Measurements from ENCODE around the gene SLC10A4. TPM values are rescaled to one million over a fixed set of nuclear protein-coding genes. Genes with fewer than 3 reads are reported as not detected.
A peak's percentile ranks its signal among the peaks of the same experiment; 100 is the strongest.

The SLC10A4 gene
- total and polyA plus RNA-seq, 3 experiments from 2014 or later = not detected

- H3K36me3 Mint-ChIP-seq = peaks cover 0 to under 1% (median 0%) of the 10 kb centered on the region in 3 donors
- no peak overlapping the region for H3K4me3 Mint-ChIP-seq
- H3K9me3 Mint-ChIP-seq = no peaks in the 10 kb centered on the region
- no peaks in the 10 kb centered on the region for H3K9me3 ChIP-seq (ENCODE audit: low read length)
- H3K27ac ChIP-seq (ENCODE audit: low read depth, low read length) = no peak overlapping the region
- no peaks in the 10 kb centered on the region for H3K4me1 Mint-ChIP-seq
- no peaks in the 10 kb centered on the region for H3K36me3 ChIP-seq (ENCODE audit: insufficient read depth, low read length)
- DNase-seq = no peak
- peaks cover 12 to 13% of the 10 kb centered on the region in 2 donors for H3K27me3 Mint-ChIP-seq
- no peak overlapping the region for H3K27ac Mint-ChIP-seq
- POLR2A ChIA-PET = no interaction called here
- H3K4me3 ChIP-seq (ENCODE audit: low read length) = no peak overlapping the region
- CTCF ChIA-PET = interaction anchor here (0.8 kb wide), 1 partner anchor 165 kb away, joined by 7 read pairs; no protein-coding TSS in a partner anchor
- H3K27me3 ChIP-seq (ENCODE audit: insufficient read depth, low read length, poor library complexity, severe bottlenecking) = no peaks in the 10 kb centered on the region
- no peaks in the 10 kb centered on the region for H3K4me1 ChIP-seq (ENCODE audit: insufficient read depth, low read length)
These were observed 7.4 kb upstream of the SLC10A4 start for GRCh38 chr4:48475770-48476169.

- H3K4me1 ChIP-seq (ENCODE audit: insufficient read depth, low read length) = no peaks in the 10 kb centered on the region
- DNase-seq = no peak
- peaks cover 0 to 4% (median 3%) of the 10 kb centered on the region in 3 donors for H3K36me3 Mint-ChIP-seq
- peaks cover 16% of the 10 kb centered on the region for H3K27me3 ChIP-seq (ENCODE audit: insufficient read depth, low read length, poor library complexity, severe bottlenecking)
- no peaks in the 10 kb centered on the region for H3K9me3 Mint-ChIP-seq
- CTCF ChIA-PET = no interaction called here
- no peak overlapping the region for H3K4me3 Mint-ChIP-seq
- POLR2A ChIA-PET = no interaction called here
- no peak overlapping the region for H3K4me3 ChIP-seq (ENCODE audit: low read length)
- H3K27ac ChIP-seq (ENCODE audit: low read depth, low read length) = no peak overlapping the region
- H3K27me3 Mint-ChIP-seq = peaks cover 29 to 30% of the 10 kb centered on the region in 2 donors
- H3K36me3 ChIP-seq (ENCODE audit: insufficient read depth, low read length) = no peaks in the 10 kb centered on the region
- peaks cover 0 to 4% (median 4%) of the 10 kb centered on the region in 3 donors for H3K4me1 Mint-ChIP-seq
- H3K9me3 ChIP-seq (ENCODE audit: low read length) = no peaks in the 10 kb centered on the region
- no peak overlapping the region for H3K27ac Mint-ChIP-seq
These were observed 4.9 kb upstream of the SLC10A4 start for GRCh38 chr4:48478273-48478672.

- CTCF ChIA-PET = no interaction called here
- no peaks in the 10 kb centered on the region for H3K36me3 ChIP-seq (ENCODE audit: insufficient read depth, low read length)
- no peak overlapping the region for H3K27ac ChIP-seq (ENCODE audit: low read depth, low read length)
- H3K9me3 Mint-ChIP-seq = peaks cover 0 to 4% (median 0%) of the 10 kb centered on the region in 5 donors
- H3K4me3 ChIP-seq (ENCODE audit: low read length) = no peak overlapping the region
- peaks cover 12 to 16% (median 13%) of the 10 kb centered on the region in 3 donors for H3K4me1 Mint-ChIP-seq
- peaks cover 0 to 4% (median 3%) of the 10 kb centered on the region in 3 donors for H3K36me3 Mint-ChIP-seq
- no peak overlapping the region for H3K4me3 Mint-ChIP-seq
- H3K27ac Mint-ChIP-seq = peak overlapping the region in 1 of 8 donors; percentile 22
- POLR2A ChIA-PET = no interaction called here
- no peaks in the 10 kb centered on the region for H3K9me3 ChIP-seq (ENCODE audit: low read length)
- H3K27me3 ChIP-seq (ENCODE audit: insufficient read depth, low read length, poor library complexity, severe bottlenecking) = peaks cover 32% of the 10 kb centered on the region
- H3K4me1 ChIP-seq (ENCODE audit: insufficient read depth, low read length) = peaks cover 5% of the 10 kb centered on the region
- DNase-seq = no peak
- H3K27me3 Mint-ChIP-seq = peaks cover 49 to 53% of the 10 kb centered on the region in 2 donors
These were observed 1.6 kb upstream of the SLC10A4 start for GRCh38 chr4:48481581-48481980.

GRCh38 chr4:48483777-48484493 lies 792 bp downstream of the SLC10A4 start:
- POLR2A ChIA-PET = no interaction called here
- H3K36me3 ChIP-seq (ENCODE audit: insufficient read depth, low read length) = no peaks in the 10 kb centered on the region
- no peak for DNase-seq
- H3K27ac Mint-ChIP-seq = peak overlapping the region in 1 of 8 donors; percentile 39
- H3K36me3 Mint-ChIP-seq = peaks cover 0 to 4% (median 3%) of the 10 kb centered on the region in 3 donors
- peaks cover 5% of the 10 kb centered on the region for H3K4me1 ChIP-seq (ENCODE audit: insufficient read depth, low read length)
- H3K4me3 ChIP-seq (ENCODE audit: low read length) = no peak overlapping the region
- peak overlapping the region; percentile 64 to 79 (median 72) for H3K4me3 Mint-ChIP-seq
- H3K27me3 ChIP-seq (ENCODE audit: insufficient read depth, low read length, poor library complexity, severe bottlenecking) = peaks cover 32% of the 10 kb centered on the region
- H3K27ac ChIP-seq (ENCODE audit: low read depth, low read length) = no peak overlapping the region
- no peaks in the 10 kb centered on the region for H3K9me3 ChIP-seq (ENCODE audit: low read length)
- H3K9me3 Mint-ChIP-seq = peaks cover 0 to 4% (median 0%) of the 10 kb centered on the region in 5 donors
- H3K4me1 Mint-ChIP-seq = peaks cover 12 to 16% (median 13%) of the 10 kb centered on the region in 3 donors
- CTCF ChIA-PET = no interaction called here
- peaks cover 62 to 73% of the 10 kb centered on the region in 2 donors for H3K27me3 Mint-ChIP-seq

GRCh38 chr4:48484494-48485168 lies 1.5 kb downstream of the SLC10A4 start:
- peaks cover 68 to 80% of the 10 kb centered on the region in 2 donors for H3K27me3 Mint-ChIP-seq
- Histone ChIP-seq H3K27me3 (ENCODE audit: insufficient read depth, low read length, poor library complexity, severe bottlenecking) (peaks cover 35% of the 10 kb centered on the region), H3K4me1 (ENCODE audit: insufficient read depth, low read length) (peaks cover 5% of the 10 kb centered on the region), H3K36me3 (ENCODE audit: insufficient read depth, low read length) (no peaks in the 10 kb centered on the region), H3K4me3 (ENCODE audit: low read length) (no peak overlapping the region), H3K27ac (ENCODE audit: low read depth, low read length) (no peak overlapping the region), H3K9me3 (ENCODE audit: low read length) (no peaks in the 10 kb centered on the region)
- H3K9me3 Mint-ChIP-seq = peaks cover 0 to 4% (median 0%) of the 10 kb centered on the region in 5 donors
- H3K27ac Mint-ChIP-seq = no peak overlapping the region
- H3K4me3 Mint-ChIP-seq = peak overlapping the region; percentile 64 to 78 (median 70)
- DNase-seq = no peak
- CTCF ChIA-PET = no interaction called here
- POLR2A ChIA-PET = no interaction called here
- H3K36me3 Mint-ChIP-seq = peaks cover 0 to 4% (median 3%) of the 10 kb centered on the region in 3 donors
- H3K4me1 Mint-ChIP-seq = peaks cover 12 to 20% (median 13%) of the 10 kb centered on the region in 3 donors

GRCh38 chr4:48489683-48490011 lies 6.5 kb downstream of the SLC10A4 start:
- CTCF ChIA-PET = no interaction called here

GRCh38 chr4:48490012-48490679 lies 7.0 kb downstream of the SLC10A4 start, which contains the start of gene ZAR1:
Gene ZAR1, plus strand, starts transcription at chr4:48490252. Its CDS starts 40 bp downstream, at chr4:48490292.
- H3K27me3 ChIP-seq (ENCODE audit: insufficient read depth, low read length, poor library complexity, severe bottlenecking) = peaks cover 7% of the 10 kb centered on the region
- H3K36me3 ChIP-seq (ENCODE audit: insufficient read depth, low read length) = no peaks in the 10 kb centered on the region
- Mint-ChIP-seq H3K4me1 (peaks cover 0 to 8% (median 1%) of the 10 kb centered on the region in 3 donors), H3K4me3 (peak within 1 kb of the TSS in 6 of 7 donors; percentile 51 to 74 (median 63)), H3K27me3 (peaks cover 47 to 59% of the 10 kb centered on the region in 2 donors), H3K27ac (peak within 1 kb of the TSS in 2 of 8 donors; percentile 27 to 77), H3K36me3 (no peaks in the 10 kb centered on the region), H3K9me3 (peaks cover 0 to 3% (median 0%) of the 10 kb centered on the region in 5 donors)
- DNase-seq = no peak
- no peak within 1 kb of the TSS for H3K4me3 ChIP-seq (ENCODE audit: low read length)
- CTCF ChIA-PET = no interaction called here
- POLR2A ChIA-PET = no interaction called here
- H3K27ac ChIP-seq (ENCODE audit: low read depth, low read length) = no peak within 1 kb of the TSS
- H3K9me3 ChIP-seq (ENCODE audit: low read length) = no peaks in the 10 kb centered on the region
- H3K4me1 ChIP-seq (ENCODE audit: insufficient read depth, low read length) = no peaks in the 10 kb centered on the region

More at GRCh38 chr4:48489683-48490011, 6.5 kb downstream of the SLC10A4 start:
- H3K36me3 ChIP-seq (ENCODE audit: insufficient read depth, low read length) = no peaks in the 10 kb centered on the region
- POLR2A ChIA-PET = no interaction called here
- Mint-ChIP-seq H3K9me3 (peaks cover 0 to 3% (median 0%) of the 10 kb centered on the region in 5 donors), H3K36me3 (no peaks in the 10 kb centered on the region), H3K4me3 (peak overlapping the region in 6 of 7 donors; percentile 51 to 74 (median 63)), H3K4me1 (peaks cover 4 to 11% (median 4%) of the 10 kb centered on the region in 3 donors), H3K27me3 (peaks cover 51 to 64% of the 10 kb centered on the region in 2 donors), H3K27ac (peak overlapping the region in 1 of 8 donors; percentile 27)
- no peak overlapping the region for H3K4me3 ChIP-seq (ENCODE audit: low read length)
- no peak overlapping the region for H3K27ac ChIP-seq (ENCODE audit: low read depth, low read length)
- no peak for DNase-seq
- H3K27me3 ChIP-seq (ENCODE audit: insufficient read depth, low read length, poor library complexity, severe bottlenecking) = peaks cover 11% of the 10 kb centered on the region
- peaks cover 4% of the 10 kb centered on the region for H3K4me1 ChIP-seq (ENCODE audit: insufficient read depth, low read length)
- no peaks in the 10 kb centered on the region for H3K9me3 ChIP-seq (ENCODE audit: low read length)

Data from CD8-positive, alpha-beta memory T cell (primary cell).